ENCODE results near the gene STX2.
"Not testable (repeated sequence)": the region's sequence is repeated elsewhere in the genome, so short reads cannot be mapped to it uniquely, and the experiment has no call there.

STX2 gene

DNA sequence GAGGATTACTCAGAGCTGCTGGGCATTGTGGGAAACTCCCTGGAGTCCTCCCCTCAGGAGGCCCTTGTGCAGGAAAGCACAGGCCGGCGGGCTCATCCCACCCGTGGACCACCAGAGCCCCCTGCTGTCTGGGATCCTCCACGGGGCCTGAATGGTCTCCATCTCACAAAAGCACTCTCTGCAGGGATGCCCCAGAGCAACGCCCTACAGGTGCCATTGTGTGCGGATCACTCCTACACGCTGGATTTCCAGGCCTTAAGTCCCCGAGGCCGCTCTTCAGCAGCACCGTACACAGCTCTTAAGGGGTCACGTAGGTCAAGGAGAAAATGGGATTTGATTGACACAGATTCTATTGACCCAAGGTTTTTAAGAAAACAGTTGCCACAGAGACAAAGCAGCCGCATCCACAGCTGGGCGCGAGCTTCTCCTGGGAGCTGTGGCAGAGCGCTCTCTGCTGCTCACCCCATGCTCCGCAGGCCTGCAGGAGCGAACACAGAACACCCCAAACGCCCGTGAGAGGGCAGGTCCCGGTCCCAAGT, 86.3 kb downstream of the STX2 start:
- Histone ChIP-seq H2AFZ (ENCODE audit: low read depth, low read length) (no peak overlapping the region), H3K4me3 (ENCODE audit: low read length) (no peak overlapping the region), H3K9me3 (ENCODE audit: low read length) (no peaks in the 10 kb centered on the region), H3K27me3 (ENCODE audit: insufficient read depth, low read length) (no peaks in the 10 kb centered on the region), H3K4me1 (ENCODE audit: insufficient read depth, low read length) (peaks cover 8% of the 10 kb centered on the region), H3K36me3 (ENCODE audit: insufficient read depth, low read length) (no peaks in the 10 kb centered on the region)

- not testable (repeated sequence) for H3K9me3 ChIP-seq (ENCODE audit: low read length); H2AFZ ChIP-seq (ENCODE audit: low read depth, low read length); H3K27me3 ChIP-seq (ENCODE audit: insufficient read depth, low read length)
These were observed 87.0 kb downstream of the STX2 start for GRCh38 chr12:130752037-130752436.

DNA sequence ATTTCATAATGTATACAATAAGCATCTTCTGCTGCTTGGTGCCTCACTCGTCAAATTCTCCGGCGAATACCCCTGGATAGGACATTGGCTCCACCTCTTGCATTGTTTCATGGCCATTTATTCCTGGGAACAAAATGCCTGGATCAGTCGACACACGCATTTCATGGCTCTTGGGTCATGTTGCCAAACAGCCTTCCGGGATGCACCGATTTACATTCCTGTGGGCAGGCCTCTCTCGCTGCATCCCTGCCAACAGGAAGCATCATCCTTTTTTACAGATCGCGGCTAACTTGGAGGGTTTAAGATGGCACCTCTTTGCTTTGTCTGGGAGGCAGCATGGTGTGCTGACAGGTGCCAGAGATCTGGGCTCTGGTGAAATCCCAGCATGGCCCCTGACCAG, 90.3 kb downstream of the STX2 start:
- no peak overlapping the region for H2AFZ ChIP-seq (ENCODE audit: low read depth, low read length)
- H3K36me3 ChIP-seq (ENCODE audit: insufficient read depth, low read length), result no peaks in the 10 kb centered on the region
- H3K4me3 ChIP-seq (ENCODE audit: low read length), result no peak overlapping the region
- no peaks in the 10 kb centered on the region for H3K27me3 ChIP-seq (ENCODE audit: insufficient read depth, low read length)
- H3K9me3 ChIP-seq (ENCODE audit: low read length), result no peaks in the 10 kb centered on the region
- H3K4me1 ChIP-seq (ENCODE audit: insufficient read depth, low read length), result peaks cover 8% of the 10 kb centered on the region

More at GRCh38 chr12:130752037-130752436, 87.0 kb downstream of the STX2 start:
- H3K4me3 ChIP-seq (ENCODE audit: low read length); H3K4me1 ChIP-seq (ENCODE audit: insufficient read depth, low read length); H3K36me3 ChIP-seq (ENCODE audit: insufficient read depth, low read length): not testable (repeated sequence)

- H3K4me3 ChIP-seq (ENCODE audit: low read length), result no peak overlapping the region
These were observed 90.9 kb downstream of the STX2 start for GRCh38 chr12:130747867-130748740.

DNA sequence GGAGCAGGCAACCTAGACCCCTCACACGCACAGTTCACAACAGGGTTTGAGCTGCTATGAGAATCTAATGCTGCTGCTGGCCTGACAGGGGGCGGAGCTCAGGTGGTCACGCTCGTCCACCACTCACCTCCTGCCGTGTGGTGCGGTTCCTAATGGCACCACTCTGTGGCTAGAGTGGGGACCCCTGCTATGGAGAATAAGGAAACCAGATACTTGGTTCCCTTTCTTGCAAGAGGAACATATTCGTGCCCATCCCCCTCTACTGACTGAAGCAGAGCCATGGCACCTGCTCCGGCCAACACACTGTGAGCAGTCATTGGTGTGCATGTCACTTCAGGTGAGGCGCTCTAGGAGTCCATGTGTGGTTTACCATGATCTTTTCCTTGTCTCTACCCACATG, 92.5 kb downstream of the STX2 start:
- Histone ChIP-seq H3K27me3 (ENCODE audit: insufficient read depth, low read length) (no peaks in the 10 kb centered on the region), H3K4me1 (ENCODE audit: insufficient read depth, low read length) (no peaks in the 10 kb centered on the region), H3K4me3 (ENCODE audit: low read length) (no peak overlapping the region), H3K9me3 (ENCODE audit: low read length) (no peaks in the 10 kb centered on the region), H3K36me3 (ENCODE audit: insufficient read depth, low read length) (no peaks in the 10 kb centered on the region), H2AFZ (ENCODE audit: low read depth, low read length) (no peak overlapping the region)

More at GRCh38 chr12:130747867-130748740, 90.9 kb downstream of the STX2 start:
- H3K9me3 ChIP-seq (ENCODE audit: low read length), result no peaks in the 10 kb centered on the region
- H2AFZ ChIP-seq (ENCODE audit: low read depth, low read length), result no peak overlapping the region
- peaks cover 7% of the 10 kb centered on the region for H3K4me1 ChIP-seq (ENCODE audit: insufficient read depth, low read length)
- H3K27me3 ChIP-seq (ENCODE audit: insufficient read depth, low read length), result no peaks in the 10 kb centered on the region
- no peaks in the 10 kb centered on the region for H3K36me3 ChIP-seq (ENCODE audit: insufficient read depth, low read length)

DNA sequence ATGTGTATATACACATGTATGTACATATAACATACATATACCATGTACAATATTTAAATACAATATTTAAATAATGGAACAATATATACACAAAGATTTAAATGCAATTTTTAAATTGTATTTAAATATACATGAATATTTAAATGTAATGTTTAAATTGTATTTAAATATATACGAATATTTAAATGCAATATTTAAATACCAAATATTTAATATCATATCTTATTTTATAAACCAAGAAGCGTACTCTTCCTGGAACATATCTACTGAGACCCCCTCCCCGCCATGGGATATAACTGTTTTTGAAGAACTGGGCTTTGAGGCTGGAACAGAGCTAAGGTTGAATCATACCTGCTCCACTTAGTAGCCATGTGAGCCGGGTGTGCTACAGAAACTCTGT, 93.1 kb downstream of the STX2 start:
- no peaks in the 10 kb centered on the region for H3K36me3 ChIP-seq (ENCODE audit: insufficient read depth, low read length)
- no peaks in the 10 kb centered on the region for H3K27me3 ChIP-seq (ENCODE audit: insufficient read depth, low read length)
- H2AFZ ChIP-seq (ENCODE audit: low read depth, low read length), result no peak overlapping the region
- no peak overlapping the region for H3K4me3 ChIP-seq (ENCODE audit: low read length)
- no peaks in the 10 kb centered on the region for H3K4me1 ChIP-seq (ENCODE audit: insufficient read depth, low read length)
- no peaks in the 10 kb centered on the region for H3K9me3 ChIP-seq (ENCODE audit: low read length)

DNA sequence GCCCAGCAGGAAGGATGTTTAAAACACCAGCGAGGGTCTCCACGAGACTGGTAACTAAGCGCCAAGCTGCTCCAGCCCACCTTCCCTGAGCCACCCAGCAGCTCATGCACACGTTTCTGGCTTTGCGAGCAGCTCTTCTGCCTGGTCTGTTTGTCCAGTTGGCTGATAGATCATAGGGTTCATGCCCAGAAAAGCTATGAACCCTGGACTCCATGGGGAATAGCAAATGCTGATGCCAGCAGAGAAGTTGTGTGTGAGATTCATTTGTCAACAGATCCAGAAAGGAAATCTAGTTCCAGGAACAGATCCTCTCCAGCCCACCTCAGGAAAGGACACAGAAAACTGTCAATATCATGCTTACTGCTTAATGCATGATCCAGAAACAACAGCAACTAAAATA, 94.8 kb downstream of the STX2 start:
- H3K4me1 ChIP-seq (ENCODE audit: insufficient read depth, low read length), result no peaks in the 10 kb centered on the region
- no peaks in the 10 kb centered on the region for H3K9me3 ChIP-seq (ENCODE audit: low read length)
- H3K36me3 ChIP-seq (ENCODE audit: insufficient read depth, low read length), result no peaks in the 10 kb centered on the region

GRCh38 chr12:130743606-130744005, 95.4 kb downstream of the STX2 start:
- Histone ChIP-seq H3K9me3 (ENCODE audit: low read length) (no peaks in the 10 kb centered on the region), H3K4me1 (ENCODE audit: insufficient read depth, low read length) (no peaks in the 10 kb centered on the region), H3K36me3 (ENCODE audit: insufficient read depth, low read length) (no peaks in the 10 kb centered on the region), H2AFZ (ENCODE audit: low read depth, low read length) (no peak overlapping the region), H3K4me3 (ENCODE audit: low read length) (no peak overlapping the region), H3K27me3 (ENCODE audit: insufficient read depth, low read length) (no peaks in the 10 kb centered on the region)

More for the DNA sequence above, 94.8 kb downstream of the STX2 start:
- Histone ChIP-seq H3K4me3 (ENCODE audit: low read length) (no peak overlapping the region), H2AFZ (ENCODE audit: low read depth, low read length) (no peak overlapping the region), H3K27me3 (ENCODE audit: insufficient read depth, low read length) (no peaks in the 10 kb centered on the region)

- H3K4me1 ChIP-seq (ENCODE audit: insufficient read depth, low read length), result no peaks in the 10 kb centered on the region
- H3K4me3 ChIP-seq (ENCODE audit: low read length), result no peak overlapping the region
- H3K27me3 ChIP-seq (ENCODE audit: insufficient read depth, low read length), result no peaks in the 10 kb centered on the region
- no peaks in the 10 kb centered on the region for H3K36me3 ChIP-seq (ENCODE audit: insufficient read depth, low read length)
- no peaks in the 10 kb centered on the region for H3K9me3 ChIP-seq (ENCODE audit: low read length)
- no peak overlapping the region for H2AFZ ChIP-seq (ENCODE audit: low read depth, low read length)
These were observed 95.9 kb downstream of the STX2 start for GRCh38 chr12:130743176-130743575.

DNA sequence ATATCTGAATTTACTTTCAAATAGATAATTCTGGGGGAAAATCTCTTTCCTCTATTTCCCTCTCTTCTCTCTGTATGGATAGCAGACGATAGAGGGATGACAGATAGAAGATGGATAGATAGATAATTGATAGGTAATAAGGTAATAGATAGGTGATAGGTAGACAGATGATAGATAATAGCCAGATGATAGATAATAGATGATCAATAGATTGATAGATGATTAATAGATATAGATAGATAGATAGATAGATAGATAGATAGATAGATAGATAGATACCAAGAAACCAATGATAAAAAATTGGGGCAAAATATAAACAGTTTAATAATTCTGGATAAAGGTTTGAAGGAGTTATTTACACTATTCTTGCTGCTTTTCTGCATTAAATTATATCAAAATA, 96.3 kb downstream of the STX2 start:
- Histone ChIP-seq H2AFZ (ENCODE audit: low read depth, low read length) (no peak overlapping the region), H3K36me3 (ENCODE audit: insufficient read depth, low read length) (no peaks in the 10 kb centered on the region), H3K4me1 (ENCODE audit: insufficient read depth, low read length) (no peaks in the 10 kb centered on the region), H3K9me3 (ENCODE audit: low read length) (no peaks in the 10 kb centered on the region), H3K4me3 (ENCODE audit: low read length) (no peak overlapping the region), H3K27me3 (ENCODE audit: insufficient read depth, low read length) (no peaks in the 10 kb centered on the region)

DNA sequence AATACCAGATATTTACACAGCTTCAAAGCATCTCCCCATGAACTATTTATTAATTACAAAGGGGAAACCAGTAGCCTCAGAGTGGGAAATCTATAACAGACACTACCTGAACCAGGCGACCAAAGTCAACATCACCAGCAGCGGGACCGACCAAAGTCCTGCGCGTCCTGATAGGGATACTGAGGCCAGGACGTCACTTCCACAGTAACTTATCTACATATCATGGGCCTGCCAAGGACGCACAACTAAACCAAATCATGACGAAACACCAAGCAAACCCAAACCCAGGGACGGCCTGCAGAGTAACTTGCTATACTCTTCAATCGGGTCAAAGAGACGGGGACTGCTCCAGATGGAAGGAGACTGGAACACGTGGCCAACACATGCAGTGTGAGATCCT, 96.9 kb downstream of the STX2 start:
- Histone ChIP-seq H3K9me3 (ENCODE audit: low read length) (no peaks in the 10 kb centered on the region), H3K27me3 (ENCODE audit: insufficient read depth, low read length) (no peaks in the 10 kb centered on the region), H2AFZ (ENCODE audit: low read depth, low read length) (no peak overlapping the region), H3K4me3 (ENCODE audit: low read length) (no peak overlapping the region), H3K36me3 (ENCODE audit: insufficient read depth, low read length) (no peaks in the 10 kb centered on the region), H3K4me1 (ENCODE audit: insufficient read depth, low read length) (no peaks in the 10 kb centered on the region)
